ENCODE results near the gene DHRSX. TPM values are rescaled to one million over a fixed set of nuclear protein-coding genes. Genes with fewer than 3 reads are reported as not detected.

DHRSX gene
- total RNA-seq, 1 experiment from 2014 or later: 21.5 TPM

GRCh38 chrX:2451501-2452316, 49.1 kb downstream of the DHRSX start:
- Mint-ChIP-seq H3K4me3 (ENCODE audit: low read depth, unreplicated experiment) (no peak overlapping the region), H3K4me1 (ENCODE audit: low read depth, unreplicated experiment) (peaks cover 19% of the 10 kb centered on the region), H3K36me3 (ENCODE audit: insufficient read depth, unreplicated experiment) (no peaks in the 10 kb centered on the region), H3K9me3 (ENCODE audit: low read depth, unreplicated experiment) (no peaks in the 10 kb centered on the region), H3K27ac (ENCODE audit: unreplicated experiment) (no peak overlapping the region), H3K27me3 (ENCODE audit: unreplicated experiment) (no peaks in the 10 kb centered on the region)
- CTCF ChIA-PET: no interaction called here
- BruUV-seq (replicated peaks): no TSS peak
- no peak for TF ChIP-seq CTCF (IDR thresholded peaks at IDR 0.05; ENCODE audit: unreplicated experiment)
- DNase-seq: no peak
- intact Hi-C loops (cut with micrococcal nuclease; ENCODE audit: unreplicated experiment): no loop called here

GRCh38 chrX:2450681-2451080, 50.1 kb downstream of the DHRSX start:
- Mint-ChIP-seq H3K27ac (ENCODE audit: unreplicated experiment) (no peak overlapping the region), H3K4me3 (ENCODE audit: low read depth, unreplicated experiment) (no peak overlapping the region), H3K9me3 (ENCODE audit: low read depth, unreplicated experiment) (no peaks in the 10 kb centered on the region), H3K27me3 (ENCODE audit: unreplicated experiment) (no peaks in the 10 kb centered on the region), H3K4me1 (ENCODE audit: low read depth, unreplicated experiment) (peaks cover 11% of the 10 kb centered on the region), H3K36me3 (ENCODE audit: insufficient read depth, unreplicated experiment) (no peaks in the 10 kb centered on the region)
- CTCF ChIA-PET: no interaction called here
- no peak for TF ChIP-seq CTCF (IDR thresholded peaks at IDR 0.05; ENCODE audit: unreplicated experiment)
- intact Hi-C loops (cut with micrococcal nuclease; ENCODE audit: unreplicated experiment): no loop called here
- no TSS peak for BruUV-seq (replicated peaks)
- DNase-seq: no peak

GRCh38 chrX:2449135-2449886, 51.5 kb downstream of the DHRSX start:
- no peaks in the 10 kb centered on the region for H3K27me3 Mint-ChIP-seq (ENCODE audit: unreplicated experiment)
- intact Hi-C loops (cut with micrococcal nuclease; ENCODE audit: unreplicated experiment): no loop called here
- CTCF ChIA-PET: no interaction called here
- TF ChIP-seq CTCF (IDR thresholded peaks at IDR 0.05; ENCODE audit: unreplicated experiment): no peak
- peaks cover 10% of the 10 kb centered on the region for H3K4me1 Mint-ChIP-seq (ENCODE audit: low read depth, unreplicated experiment)
- no peaks in the 10 kb centered on the region for H3K36me3 Mint-ChIP-seq (ENCODE audit: insufficient read depth, unreplicated experiment)
- H3K9me3 Mint-ChIP-seq (ENCODE audit: low read depth, unreplicated experiment): no peaks in the 10 kb centered on the region
- H3K27ac Mint-ChIP-seq (ENCODE audit: unreplicated experiment): no peak overlapping the region
- H3K4me3 Mint-ChIP-seq (ENCODE audit: low read depth, unreplicated experiment): no peak overlapping the region
- no peak for DNase-seq
- BruUV-seq (replicated peaks): no TSS peak

GRCh38 chrX:2447484-2447883, 53.3 kb downstream of the DHRSX start:
- intact Hi-C loops (cut with micrococcal nuclease; ENCODE audit: unreplicated experiment): no loop called here
- Mint-ChIP-seq H3K36me3 (ENCODE audit: insufficient read depth, unreplicated experiment) (no peaks in the 10 kb centered on the region), H3K4me1 (ENCODE audit: low read depth, unreplicated experiment) (peaks cover 10% of the 10 kb centered on the region), H3K27ac (ENCODE audit: unreplicated experiment) (no peak overlapping the region), H3K27me3 (ENCODE audit: unreplicated experiment) (no peaks in the 10 kb centered on the region), H3K4me3 (ENCODE audit: low read depth, unreplicated experiment) (no peak overlapping the region), H3K9me3 (ENCODE audit: low read depth, unreplicated experiment) (no peaks in the 10 kb centered on the region)
- CTCF ChIA-PET: no interaction called here
- DNase-seq: no peak
- no TSS peak for BruUV-seq (replicated peaks)
- TF ChIP-seq CTCF (IDR thresholded peaks at IDR 0.05; ENCODE audit: unreplicated experiment): no peak
